SK-N-SH (cell line): Measurements from ENCODE around the gene CEBPG. TPM values are rescaled to one million over a fixed set of nuclear protein-coding genes. Genes with fewer than 3 reads are reported as not detected.

ENCODE experiments used
- polyA plus RNA-seq, 3 experiments: library from polyadenylated mRNA; depleted of rRNA; stranded (reverse); fragments of >200 nt; gene quantifications; 2 replicates each; pipeline ENCODE4 v1.2.3, GENCODE V29; 2012

The CEBPG gene
- polyA plus RNA-seq, 1 of the 3 experiments (the other 2 are of a cell fraction), result 9.1 TPM

Other genes starting within 250 kb of the CEBPG start
- 0.03 TPM in 1 of 2 replicates, not detected in the other for gene WDR88, start 241.6 kb upstream of the CEBPG start, polyA plus RNA-seq (2012; rRNA removed)
- gene LRP3, start 179.4 kb upstream of the CEBPG start, polyA plus RNA-seq (2012; rRNA removed), result 7.5 and 8.2 TPM in 2 replicates
- gene SLC7A10, start 147.9 kb upstream of the CEBPG start, polyA plus RNA-seq (2012; rRNA removed), result 0.02 TPM in 1 of 2 replicates, not detected in the other
- gene CEBPA, start 71.2 kb upstream of the CEBPG start, polyA plus RNA-seq (2012; rRNA removed), result 0.06 and 0.15 TPM in 2 replicates
- 88.9 and 92.4 TPM in 2 replicates for gene PEPD, start 148.1 kb downstream of the CEBPG start, polyA plus RNA-seq (2012; rRNA removed)
- gene CHST8, start 248.2 kb downstream of the CEBPG start, polyA plus RNA-seq (2012; rRNA removed), result 0.05 and 0.45 TPM in 2 replicates